OCI-LY1 (cell line): Measurements from ENCODE around the gene ADK.

ENCODE experiments used
- EZH2 ChIP-seq: fragments of 200-600 bp; sonication (generic), shearing (Covaris generic); IDR thresholded peaks from 2 replicates; pipeline ENCODE4 v1.8.0; 2017; ENCODE audit warnings: borderline replicate concordance, mixed run types, mild to moderate bottlenecking, antibody characterized with exemption, low read length, moderate library complexity, mixed read lengths
- TF ChIP-seq, protein P1 (sequence below): fragments of 200-600 bp; sonication (generic), shearing (Covaris generic); IDR thresholded peaks from 2 replicates; pipeline ENCODE4 v1.5.1; 2017; ENCODE audit warnings: mild to moderate bottlenecking, antibody characterized with exemption, low read length, moderate library complexity, mixed read lengths

- TF ChIP-seq, protein P1, sequence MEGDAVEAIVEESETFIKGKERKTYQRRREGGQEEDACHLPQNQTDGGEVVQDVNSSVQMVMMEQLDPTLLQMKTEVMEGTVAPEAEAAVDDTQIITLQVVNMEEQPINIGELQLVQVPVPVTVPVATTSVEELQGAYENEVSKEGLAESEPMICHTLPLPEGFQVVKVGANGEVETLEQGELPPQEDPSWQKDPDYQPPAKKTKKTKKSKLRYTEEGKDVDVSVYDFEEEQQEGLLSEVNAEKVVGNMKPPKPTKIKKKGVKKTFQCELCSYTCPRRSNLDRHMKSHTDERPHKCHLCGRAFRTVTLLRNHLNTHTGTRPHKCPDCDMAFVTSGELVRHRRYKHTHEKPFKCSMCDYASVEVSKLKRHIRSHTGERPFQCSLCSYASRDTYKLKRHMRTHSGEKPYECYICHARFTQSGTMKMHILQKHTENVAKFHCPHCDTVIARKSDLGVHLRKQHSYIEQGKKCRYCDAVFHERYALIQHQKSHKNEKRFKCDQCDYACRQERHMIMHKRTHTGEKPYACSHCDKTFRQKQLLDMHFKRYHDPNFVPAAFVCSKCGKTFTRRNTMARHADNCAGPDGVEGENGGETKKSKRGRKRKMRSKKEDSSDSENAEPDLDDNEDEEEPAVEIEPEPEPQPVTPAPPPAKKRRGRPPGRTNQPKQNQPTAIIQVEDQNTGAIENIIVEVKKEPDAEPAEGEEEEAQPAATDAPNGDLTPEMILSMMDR = no peak
- no peak for TF ChIP-seq EZH2
Measured at GRCh38 chr10:74263996-74264395, 113.0 kb downstream of the ADK start.
